ENCODE results near the gene SEPTIN6. TPM values are rescaled to one million over a fixed set of nuclear protein-coding genes. Genes with fewer than 3 reads are reported as not detected.

SEPTIN6 gene
- total and polyA plus RNA-seq, 7 experiments from 2014 or later: 151 to 315 (median 221) TPM

DNA sequence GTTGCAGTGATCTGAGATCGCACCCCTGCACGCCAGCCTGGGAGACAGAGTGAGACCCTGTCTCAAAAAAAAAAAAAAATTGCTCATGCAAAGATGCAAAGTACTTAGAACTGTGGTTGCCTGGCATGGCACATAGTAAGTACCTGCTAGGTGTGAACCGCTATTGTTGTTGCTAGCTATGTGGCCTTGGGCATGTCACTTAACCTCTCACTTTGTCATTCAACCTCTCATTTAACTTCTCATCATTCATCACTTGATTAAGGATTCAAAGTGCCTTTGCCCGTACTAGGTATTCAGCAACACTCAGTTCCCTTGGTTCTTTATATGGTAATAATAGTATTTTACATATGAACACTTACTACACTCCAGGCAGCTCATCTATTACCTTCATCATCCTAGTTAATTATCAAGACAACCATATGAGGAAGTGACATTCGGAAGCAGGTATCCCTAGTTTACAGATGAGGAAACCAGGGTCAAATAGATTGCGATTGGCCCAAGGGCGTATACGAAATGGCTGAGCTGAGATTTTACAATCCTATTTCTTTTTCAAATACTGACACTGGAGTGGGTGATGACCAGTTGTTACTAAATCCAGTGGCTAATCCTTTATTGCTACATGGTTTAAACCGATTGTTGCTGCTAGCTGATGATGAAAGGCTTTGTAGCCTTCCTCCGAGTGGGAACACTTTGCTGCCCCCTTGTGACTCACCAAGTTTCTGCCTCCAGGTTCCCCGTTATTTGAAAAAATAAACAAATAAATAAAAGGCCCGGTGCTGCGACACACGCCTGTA lies 36.6 kb upstream of the SEPTIN6 start:
- H3K4me1 ChIP-seq (ENCODE audit: control insufficient read depth in 2 of 2, insufficient read depth in 2 of 2, low read length in 2 of 2): no peaks in the 10 kb centered on the region
- no peaks in the 10 kb centered on the region for H3K9me3 ChIP-seq (ENCODE audit: control insufficient read depth in 2 of 3, low read length in 3 of 3)
- peaks cover 0 to 13% (median 10%) of the 10 kb centered on the region in 7 donors for H3K4me1 Mint-ChIP-seq
- no peaks in the 10 kb centered on the region for H3K36me3 ChIP-seq (ENCODE audit: control insufficient read depth in 2 of 3, insufficient read depth in 3 of 3, low read length in 3 of 3)
- no peaks in the 10 kb centered on the region for H3K27me3 Mint-ChIP-seq
- peak overlapping the region in 3 of 9 donors; percentile 14 to 41 (median 25) for H3K27ac Mint-ChIP-seq
- CTCF ChIA-PET: interaction anchor here (0.8 to 3.6 kb wide), 21 partner anchors 17 to 241 kb away, joined by 3 to 20 read pairs (median 5); partner anchors contain the start of gene SEPTIN6
- H3K4me3 ChIP-seq (ENCODE audit: low read length): no peak overlapping the region
- no peak overlapping the region for H3K4me3 Mint-ChIP-seq
- POLR2A ChIA-PET: interaction anchor here (0.6 to 1.6 kb wide), 6 partner anchors 24 to 151 kb away, joined by 3 to 5 read pairs (median 4); no protein-coding TSS in a partner anchor
- H3K9me3 Mint-ChIP-seq: peaks cover 0 to 1% (median 0%) of the 10 kb centered on the region in 11 donors
- H3K36me3 Mint-ChIP-seq: no peaks in the 10 kb centered on the region
- H3K27ac ChIP-seq (ENCODE audit: low read depth, low read length): no peak overlapping the region
- intact Hi-C loops (cut with micrococcal nuclease): loop anchor here (1.0 to 2.0 kb wide), 9 partner anchors 24 to 213 kb away; partner anchors contain the start of genes NKRF (in 1 of the 2) and UBE2A (in 1 of the 2)
- ATAC-seq: peak; percentile 85
- H3K27me3 ChIP-seq (ENCODE audit: control insufficient read depth in 2 of 2, insufficient read depth in 2 of 2, low read length in 2 of 2): no peaks in the 10 kb centered on the region
- DNase-seq: peak; percentile 23 to 77 (median 58)

DNA sequence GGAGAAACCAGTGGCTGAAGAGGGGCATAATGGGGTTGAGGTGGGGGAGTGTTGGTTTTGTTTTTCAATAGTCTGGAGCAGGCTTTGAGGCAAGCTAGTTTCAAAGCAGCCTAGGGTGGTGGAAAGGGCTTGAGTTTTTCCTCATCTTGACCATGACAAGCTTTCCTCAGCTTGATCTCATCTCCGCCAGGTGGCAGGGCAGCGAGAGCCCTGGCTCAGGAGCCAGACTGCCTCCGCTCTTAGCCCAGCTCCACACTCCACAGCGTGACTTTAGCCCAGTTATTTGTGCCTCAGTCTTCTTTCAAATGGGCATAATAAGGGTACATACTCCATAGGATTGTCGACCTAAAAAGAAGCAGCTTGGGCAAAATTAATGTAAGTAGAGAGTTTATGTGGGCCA lies 35.5 kb upstream of the SEPTIN6 start:
- H3K36me3 Mint-ChIP-seq: no peaks in the 10 kb centered on the region
- H3K4me3 Mint-ChIP-seq: no peak overlapping the region
- H3K9me3 Mint-ChIP-seq: peaks cover 0 to 1% (median 0%) of the 10 kb centered on the region in 11 donors
- ATAC-seq (no peak), DNase-seq (no peak)
- ChIA-PET POLR2A (interaction anchor here (0.6 to 2.0 kb wide), 4 partner anchors 29 to 115 kb away, joined by 3 to 5 read pairs (median 4); no protein-coding TSS in a partner anchor), CTCF (interaction anchor here (0.6 to 3.6 kb wide), 11 partner anchors 16 to 212 kb away, joined by 3 to 20 read pairs (median 4); partner anchors contain the start of gene SEPTIN6)
- Histone ChIP-seq H3K4me1 (ENCODE audit: control insufficient read depth in 2 of 2, insufficient read depth in 2 of 2, low read length in 2 of 2) (no peaks in the 10 kb centered on the region), H3K27ac (ENCODE audit: low read depth, low read length) (no peak overlapping the region), H3K4me3 (ENCODE audit: low read length) (no peak overlapping the region), H3K36me3 (ENCODE audit: control insufficient read depth in 2 of 3, insufficient read depth in 3 of 3, low read length in 3 of 3) (no peaks in the 10 kb centered on the region), H3K9me3 (ENCODE audit: control insufficient read depth in 2 of 3, low read length in 3 of 3) (no peaks in the 10 kb centered on the region), H3K27me3 (ENCODE audit: control insufficient read depth in 2 of 2, insufficient read depth in 2 of 2, low read length in 2 of 2) (no peaks in the 10 kb centered on the region)
- intact Hi-C loops (cut with micrococcal nuclease): no loop called here
- H3K27me3 Mint-ChIP-seq: no peaks in the 10 kb centered on the region
- peaks cover 0 to 13% (median 10%) of the 10 kb centered on the region in 7 donors for H3K4me1 Mint-ChIP-seq
- peak overlapping the region in 1 of 9 donors; percentile 29 for H3K27ac Mint-ChIP-seq

DNA sequence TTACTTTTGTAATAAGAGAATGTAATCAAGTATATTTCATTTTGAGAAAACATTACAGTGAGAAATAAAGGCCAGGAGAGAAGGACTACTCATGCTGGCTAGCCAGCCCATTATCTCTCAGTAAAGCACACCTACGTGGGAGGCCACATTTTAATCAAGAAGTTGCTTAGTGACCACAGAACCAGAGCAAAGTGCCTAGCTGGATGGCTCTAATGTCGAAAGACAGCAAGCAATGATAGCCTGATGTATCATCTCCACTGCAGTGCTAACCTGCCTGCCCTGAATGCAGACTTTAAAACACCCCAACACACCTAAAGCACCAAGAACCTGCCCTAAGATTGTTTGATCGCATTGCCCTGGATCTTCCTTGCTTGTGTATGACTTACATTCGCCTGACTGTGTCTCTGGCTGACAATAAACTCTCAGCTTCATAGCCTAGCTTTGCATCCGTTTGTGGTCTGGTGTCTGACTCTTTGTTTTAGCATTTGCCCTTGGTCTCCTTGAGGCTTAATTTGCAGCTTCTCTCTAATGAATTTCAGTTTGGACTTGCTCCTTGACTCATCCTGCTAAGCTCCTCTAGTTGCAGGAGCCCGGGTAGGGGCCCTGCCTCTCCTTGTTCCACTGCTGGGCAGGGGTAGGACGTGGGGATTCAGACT lies 34.1 kb upstream of the SEPTIN6 start:
- Mint-ChIP-seq H3K9me3 (peaks cover 0 to 1% (median 0%) of the 10 kb centered on the region in 11 donors), H3K27me3 (no peaks in the 10 kb centered on the region), H3K27ac (peak overlapping the region; percentile 13 to 88 (median 63)), H3K36me3 (no peaks in the 10 kb centered on the region), H3K4me3 (peak overlapping the region in 9 of 10 donors; percentile 0 to 54 (median 25)), H3K4me1 (peaks cover 0 to 13% (median 10%) of the 10 kb centered on the region in 7 donors)
- ATAC-seq (peak; percentile 65), DNase-seq (peak in 7 of 9 donors; percentile 14 to 54 (median 39))
- Histone ChIP-seq H3K36me3 (ENCODE audit: control insufficient read depth in 2 of 3, insufficient read depth in 3 of 3, low read length in 3 of 3) (no peaks in the 10 kb centered on the region), H3K4me3 (ENCODE audit: low read length) (no peak overlapping the region), H3K27me3 (ENCODE audit: control insufficient read depth in 2 of 2, insufficient read depth in 2 of 2, low read length in 2 of 2) (no peaks in the 10 kb centered on the region), H3K9me3 (ENCODE audit: control insufficient read depth in 2 of 3, low read length in 3 of 3) (no peaks in the 10 kb centered on the region), H3K4me1 (ENCODE audit: control insufficient read depth in 2 of 2, insufficient read depth in 2 of 2, low read length in 2 of 2) (no peaks in the 10 kb centered on the region), H3K27ac (ENCODE audit: low read depth, low read length) (peak overlapping the region; percentile 35)
- intact Hi-C loops (cut with micrococcal nuclease): no loop called here
- ChIA-PET CTCF (interaction anchor here (0.5 to 3.6 kb wide), 7 partner anchors 16 to 73 kb away, joined by 3 to 20 read pairs (median 3); partner anchors contain the start of gene SEPTIN6), POLR2A (interaction anchor here (0.6 to 2.0 kb wide), 5 partner anchors 22 to 247 kb away, joined by 3 to 8 read pairs (median 3); partner anchors contain the start of gene SEPTIN6)

DNA sequence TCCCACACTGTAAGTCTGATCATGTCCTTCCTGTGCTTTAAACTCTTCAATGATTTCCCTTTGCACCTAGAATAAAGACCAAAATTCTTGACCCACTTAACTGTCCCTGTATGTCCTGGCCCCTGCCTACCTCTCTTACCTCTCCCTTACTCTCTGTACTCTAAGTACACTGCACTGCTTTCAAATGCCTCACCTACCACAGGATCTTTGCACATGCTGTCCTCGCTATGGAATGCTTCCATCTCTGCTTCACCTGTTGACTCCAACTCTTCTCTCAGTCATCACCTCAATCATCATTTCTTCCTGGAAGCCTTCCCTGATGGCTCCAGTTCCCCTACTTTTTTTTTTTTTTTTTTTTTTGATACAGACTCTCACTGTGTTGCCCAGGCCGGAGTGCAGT lies 29.0 kb upstream of the SEPTIN6 start:
- peak overlapping the region in 1 of 9 donors; percentile 18 for H3K27ac Mint-ChIP-seq
- no peaks in the 10 kb centered on the region for H3K27me3 Mint-ChIP-seq
- intact Hi-C loops (cut with micrococcal nuclease): no loop called here
- ChIA-PET POLR2A (no interaction called here), CTCF (no interaction called here)
- no peaks in the 10 kb centered on the region for H3K27me3 ChIP-seq (ENCODE audit: control insufficient read depth in 2 of 2, insufficient read depth in 2 of 2, low read length in 2 of 2)
- H3K4me3 Mint-ChIP-seq: no peak overlapping the region
- DNase-seq: no peak
- H3K9me3 Mint-ChIP-seq: no peaks in the 10 kb centered on the region
- no peaks in the 10 kb centered on the region for H3K36me3 ChIP-seq (ENCODE audit: control insufficient read depth in 2 of 3, insufficient read depth in 3 of 3, low read length in 3 of 3)
- H3K4me1 Mint-ChIP-seq: peaks cover 0 to 2% (median 2%) of the 10 kb centered on the region in 7 donors
- H3K4me3 ChIP-seq (ENCODE audit: low read length): no peak overlapping the region
- H3K9me3 ChIP-seq (ENCODE audit: control insufficient read depth in 2 of 3, low read length in 3 of 3): no peaks in the 10 kb centered on the region
- H3K27ac ChIP-seq (ENCODE audit: low read depth, low read length): no peak overlapping the region
- H3K36me3 Mint-ChIP-seq: no peaks in the 10 kb centered on the region
- no peaks in the 10 kb centered on the region for H3K4me1 ChIP-seq (ENCODE audit: control insufficient read depth in 2 of 2, insufficient read depth in 2 of 2, low read length in 2 of 2)
- ATAC-seq: no peak

DNA sequence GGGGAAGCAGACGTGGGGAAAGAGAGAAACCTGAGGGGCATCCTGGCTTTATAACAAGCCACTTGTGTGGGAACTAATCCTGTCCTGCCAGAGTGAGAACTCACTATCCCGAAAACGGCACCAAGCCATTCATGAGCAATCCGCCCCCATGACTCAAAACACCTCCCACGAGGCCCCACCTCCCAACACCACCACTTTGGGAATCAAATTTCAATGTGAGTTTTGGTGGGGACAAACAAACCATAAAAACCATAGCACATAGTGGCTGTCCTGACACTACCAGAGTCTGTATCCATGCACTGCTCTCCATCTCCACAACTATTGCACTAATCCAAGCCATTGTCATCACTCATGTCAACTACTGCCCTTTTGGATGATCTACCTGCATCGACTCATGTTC lies 28.5 kb upstream of the SEPTIN6 start:
- Mint-ChIP-seq H3K4me1 (no peaks in the 10 kb centered on the region), H3K9me3 (no peaks in the 10 kb centered on the region), H3K4me3 (no peak overlapping the region), H3K36me3 (no peaks in the 10 kb centered on the region), H3K27ac (peak overlapping the region in 1 of 9 donors; percentile 18), H3K27me3 (peaks cover 0 to 2% (median 0%) of the 10 kb centered on the region in 5 donors)
- no peak overlapping the region for H3K4me3 ChIP-seq (ENCODE audit: low read length)
- POLR2A ChIA-PET: no interaction called here
- CTCF ChIA-PET: no interaction called here
- H3K27me3 ChIP-seq (ENCODE audit: control insufficient read depth in 2 of 2, insufficient read depth in 2 of 2, low read length in 2 of 2): no peaks in the 10 kb centered on the region
- intact Hi-C loops (cut with micrococcal nuclease): no loop called here
- H3K4me1 ChIP-seq (ENCODE audit: control insufficient read depth in 2 of 2, insufficient read depth in 2 of 2, low read length in 2 of 2): no peaks in the 10 kb centered on the region
- no peak overlapping the region for H3K27ac ChIP-seq (ENCODE audit: low read depth, low read length)
- no peak for DNase-seq
- ATAC-seq: no peak
- no peaks in the 10 kb centered on the region for H3K9me3 ChIP-seq (ENCODE audit: control insufficient read depth in 2 of 3, low read length in 3 of 3)
- H3K36me3 ChIP-seq (ENCODE audit: control insufficient read depth in 2 of 3, insufficient read depth in 3 of 3, low read length in 3 of 3): no peaks in the 10 kb centered on the region

DNA sequence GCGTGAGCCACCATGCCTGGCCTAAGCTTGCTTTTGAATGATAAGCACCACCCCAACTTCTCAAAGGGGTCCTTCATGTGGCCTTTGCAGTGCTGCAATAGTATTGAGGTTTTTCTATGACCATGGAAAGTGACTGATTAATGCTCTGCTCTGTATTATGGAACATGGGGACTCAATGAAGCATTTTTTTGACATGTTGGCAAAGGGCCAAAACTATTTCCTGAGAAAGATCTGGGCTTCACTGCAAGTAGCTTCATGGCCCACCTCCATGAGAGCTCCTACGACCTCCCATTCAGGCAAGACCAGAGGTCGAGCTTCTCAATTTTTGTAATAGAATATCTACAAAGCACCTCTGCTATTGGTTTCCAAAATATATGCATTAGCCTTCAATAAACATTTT lies 16.7 kb upstream of the SEPTIN6 start:
- POLR2A ChIA-PET: no interaction called here
- no peaks in the 10 kb centered on the region for H3K36me3 Mint-ChIP-seq
- H3K27me3 Mint-ChIP-seq: peaks cover 0 to 6% (median 0%) of the 10 kb centered on the region in 5 donors
- Histone ChIP-seq H3K9me3 (ENCODE audit: control insufficient read depth in 2 of 3, low read length in 3 of 3) (no peaks in the 10 kb centered on the region), H3K27me3 (ENCODE audit: control insufficient read depth in 2 of 2, insufficient read depth in 2 of 2, low read length in 2 of 2) (no peaks in the 10 kb centered on the region), H3K4me1 (ENCODE audit: control insufficient read depth in 2 of 2, insufficient read depth in 2 of 2, low read length in 2 of 2) (no peaks in the 10 kb centered on the region), H3K4me3 (ENCODE audit: low read length) (no peak overlapping the region), H3K36me3 (ENCODE audit: control insufficient read depth in 2 of 3, insufficient read depth in 3 of 3, low read length in 3 of 3) (no peaks in the 10 kb centered on the region), H3K27ac (ENCODE audit: low read depth, low read length) (no peak overlapping the region)
- peaks cover 0 to 9% (median 5%) of the 10 kb centered on the region in 7 donors for H3K4me1 Mint-ChIP-seq
- H3K27ac Mint-ChIP-seq: no peak overlapping the region
- DNase-seq: no peak
- CTCF ChIA-PET: interaction anchor here (0.7 kb wide), 1 partner anchor 98 kb away, joined by 3 read pairs; no protein-coding TSS in a partner anchor
- no peak for ATAC-seq
- peaks cover 0 to 2% (median 0%) of the 10 kb centered on the region in 11 donors for H3K9me3 Mint-ChIP-seq
- intact Hi-C loops (cut with micrococcal nuclease): no loop called here
- no peak overlapping the region for H3K4me3 Mint-ChIP-seq
